Measurements from ENCODE around the gene TSSC4. TPM values are rescaled to one million over a fixed set of nuclear protein-coding genes. Genes with fewer than 3 reads are reported as not detected.

Gene TSSC4
- total RNA-seq, 1 donor, result 31.5 TPM

DNA sequence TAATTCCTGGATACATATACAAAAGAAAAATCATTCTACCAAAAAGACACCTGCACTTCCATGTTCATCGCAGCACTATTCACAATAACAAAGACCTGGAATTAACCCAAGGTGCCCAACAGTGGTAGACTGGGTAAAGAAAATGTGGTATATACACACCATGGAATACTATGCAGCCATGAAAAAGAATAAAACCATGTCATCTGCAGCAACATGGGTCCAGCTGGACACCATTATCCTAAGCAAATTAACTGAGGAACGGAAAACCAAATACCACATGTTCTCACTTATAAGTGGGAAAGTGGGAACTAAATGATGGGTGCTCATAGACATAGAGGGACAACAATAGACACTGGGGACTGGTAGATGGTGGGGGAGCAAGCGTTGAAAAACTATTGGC lies 39.3 kb downstream of the TSSC4 start:
- no peak for DNase-seq (ENCODE audit: low read depth)
- no peak overlapping the region for H3K4me3 ChIP-seq (ENCODE audit: low read depth, low read length)
- TF ChIP-seq, protein P1, sequence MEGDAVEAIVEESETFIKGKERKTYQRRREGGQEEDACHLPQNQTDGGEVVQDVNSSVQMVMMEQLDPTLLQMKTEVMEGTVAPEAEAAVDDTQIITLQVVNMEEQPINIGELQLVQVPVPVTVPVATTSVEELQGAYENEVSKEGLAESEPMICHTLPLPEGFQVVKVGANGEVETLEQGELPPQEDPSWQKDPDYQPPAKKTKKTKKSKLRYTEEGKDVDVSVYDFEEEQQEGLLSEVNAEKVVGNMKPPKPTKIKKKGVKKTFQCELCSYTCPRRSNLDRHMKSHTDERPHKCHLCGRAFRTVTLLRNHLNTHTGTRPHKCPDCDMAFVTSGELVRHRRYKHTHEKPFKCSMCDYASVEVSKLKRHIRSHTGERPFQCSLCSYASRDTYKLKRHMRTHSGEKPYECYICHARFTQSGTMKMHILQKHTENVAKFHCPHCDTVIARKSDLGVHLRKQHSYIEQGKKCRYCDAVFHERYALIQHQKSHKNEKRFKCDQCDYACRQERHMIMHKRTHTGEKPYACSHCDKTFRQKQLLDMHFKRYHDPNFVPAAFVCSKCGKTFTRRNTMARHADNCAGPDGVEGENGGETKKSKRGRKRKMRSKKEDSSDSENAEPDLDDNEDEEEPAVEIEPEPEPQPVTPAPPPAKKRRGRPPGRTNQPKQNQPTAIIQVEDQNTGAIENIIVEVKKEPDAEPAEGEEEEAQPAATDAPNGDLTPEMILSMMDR (IDR thresholded peaks at IDR 0.05; ENCODE audit: insufficient read depth, low read length), result no peak

DNA sequence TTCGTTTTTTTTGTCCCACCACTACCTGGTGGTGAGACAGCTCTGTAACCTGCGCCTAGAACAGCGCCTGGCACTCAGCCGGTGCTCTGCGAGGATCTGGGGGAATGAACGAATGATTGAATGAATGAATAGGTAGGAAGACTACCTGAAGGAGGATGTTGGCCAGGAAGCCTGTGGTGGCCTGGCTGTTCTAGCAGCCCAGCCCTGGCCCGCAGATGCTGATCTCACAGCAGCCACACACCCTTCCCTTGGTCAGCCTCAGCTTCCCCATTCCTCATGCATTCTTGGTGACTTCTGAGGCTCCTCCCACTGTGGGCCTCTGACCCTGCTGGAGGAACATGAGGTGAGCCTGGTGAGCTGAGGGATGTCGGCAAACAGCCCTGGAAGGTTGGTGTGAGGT lies 40.1 kb downstream of the TSSC4 start:
- no peak for DNase-seq (ENCODE audit: low read depth)
- TF ChIP-seq, protein P1 (IDR thresholded peaks at IDR 0.05; ENCODE audit: insufficient read depth, low read length), result no peak
- H3K4me3 ChIP-seq (ENCODE audit: low read depth, low read length), result no peak overlapping the region

DNA sequence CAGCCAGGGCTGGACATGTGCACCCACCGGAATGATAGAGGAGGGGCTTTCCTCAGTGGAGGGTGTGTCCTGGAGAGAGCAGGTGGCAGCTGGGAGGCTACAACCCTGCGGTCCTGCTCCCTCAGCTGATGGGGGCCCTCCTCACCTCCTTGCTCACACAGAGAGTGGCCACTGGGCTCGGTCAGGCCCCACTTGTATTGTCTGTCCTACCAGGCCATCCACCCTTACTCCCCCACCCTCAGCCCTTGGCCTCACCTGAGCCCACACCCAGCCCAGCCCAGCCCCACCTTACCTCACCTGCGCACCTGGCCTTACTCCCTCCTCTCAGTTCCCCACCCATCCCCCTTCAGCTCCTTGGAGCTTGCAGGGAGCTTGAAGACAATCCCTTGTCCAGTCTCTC lies 40.6 kb downstream of the TSSC4 start:
- TF ChIP-seq, protein P1 (IDR thresholded peaks at IDR 0.05; ENCODE audit: insufficient read depth, low read length), result no peak
- H3K4me3 ChIP-seq (ENCODE audit: low read depth, low read length), result no peak overlapping the region
- no peak for DNase-seq (ENCODE audit: low read depth)

DNA sequence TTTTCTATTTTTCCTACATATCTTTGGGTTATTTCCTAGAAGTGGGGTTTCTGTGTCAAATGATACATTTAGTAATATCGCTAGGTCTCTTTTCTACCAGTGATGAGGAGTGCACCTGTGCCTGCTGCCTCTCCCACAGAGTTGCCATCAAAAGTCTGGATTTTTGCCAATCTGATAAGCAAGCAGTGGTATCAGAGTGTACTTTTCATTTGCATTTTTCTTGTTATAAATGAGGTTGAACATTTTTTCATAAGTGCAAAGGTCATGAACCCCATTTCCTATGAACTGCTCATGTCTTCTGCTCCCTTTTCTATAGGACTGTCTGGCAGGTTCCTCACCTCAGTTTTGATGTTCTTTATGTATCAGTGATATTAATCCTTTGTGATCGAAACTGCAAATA lies 42.0 kb downstream of the TSSC4 start:
- TF ChIP-seq, protein P1 (IDR thresholded peaks at IDR 0.05; ENCODE audit: insufficient read depth, low read length), result no peak
- H3K4me3 ChIP-seq (ENCODE audit: low read depth, low read length), result no peak overlapping the region
- no peak for DNase-seq (ENCODE audit: low read depth)

DNA sequence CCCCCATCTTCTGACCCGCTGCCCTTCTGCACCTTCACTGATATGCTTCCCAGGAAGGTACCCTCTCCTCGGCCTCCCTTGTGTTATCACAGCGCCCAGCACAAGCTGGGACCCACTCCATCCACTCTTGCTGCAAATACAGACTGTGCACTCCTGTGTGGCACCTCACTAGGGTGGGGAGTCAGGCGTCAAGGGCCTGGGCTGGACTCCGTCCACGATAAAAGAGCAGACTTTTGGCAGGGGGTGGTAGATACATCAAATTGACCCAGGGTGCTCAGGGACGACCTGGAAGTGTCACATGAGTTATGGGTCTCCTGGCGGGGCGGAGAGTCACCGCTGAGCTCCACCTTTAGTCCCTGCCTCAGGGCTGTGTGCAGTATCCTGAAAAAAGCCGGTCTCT lies 42.9 kb downstream of the TSSC4 start:
- no peak overlapping the region for H3K4me3 ChIP-seq (ENCODE audit: low read depth, low read length)
- TF ChIP-seq, protein P1 (IDR thresholded peaks at IDR 0.05; ENCODE audit: insufficient read depth, low read length), result no peak
- no peak for DNase-seq (ENCODE audit: low read depth)

DNA sequence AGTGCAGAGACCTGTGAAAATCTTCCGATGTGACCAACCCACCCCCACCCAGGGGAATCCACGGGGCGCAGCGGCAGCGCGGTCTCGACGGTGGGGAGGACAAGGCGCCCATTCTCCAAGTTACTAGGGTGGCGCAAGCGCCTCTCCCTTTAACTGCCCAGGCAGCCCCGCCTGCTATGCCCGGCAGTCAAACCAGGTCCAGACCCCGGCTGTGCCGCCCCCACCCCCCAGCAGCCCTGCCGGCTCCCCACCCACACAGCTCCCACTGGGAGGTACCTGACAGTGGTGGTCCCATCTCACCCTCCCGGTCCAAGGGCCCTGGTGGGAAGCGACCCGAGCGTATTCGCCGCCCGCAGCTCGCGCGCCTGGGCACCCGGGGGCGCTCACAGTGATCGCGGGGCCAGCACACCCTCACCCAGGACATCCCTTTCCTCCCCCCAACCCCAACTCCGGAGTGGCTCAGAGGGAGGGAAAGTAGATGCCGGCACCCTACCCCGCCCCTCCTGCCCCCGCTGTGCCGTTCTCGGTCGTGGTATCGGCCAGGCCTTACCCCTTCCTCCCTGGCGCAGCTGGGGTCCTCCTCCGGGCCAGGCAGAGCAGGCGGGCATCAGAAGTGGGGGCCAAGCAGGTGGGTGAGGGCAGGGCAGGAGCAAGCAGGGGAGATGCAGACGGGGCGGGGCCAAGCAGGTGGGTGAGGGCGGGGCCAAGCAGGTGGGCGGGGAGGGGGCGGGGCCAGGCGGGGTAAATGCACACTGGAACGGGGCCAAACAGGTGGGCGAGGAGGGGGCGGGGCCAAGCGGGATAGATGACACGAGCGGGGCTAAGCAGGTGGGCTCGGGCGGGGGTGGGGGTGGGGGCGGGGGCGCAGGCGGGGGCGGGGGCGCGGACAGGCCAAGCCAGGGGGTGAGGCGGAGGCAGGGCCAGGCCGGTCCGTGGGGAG lies 43.6 kb downstream of the TSSC4 start, which contains the start of gene TRPM5:
Gene TRPM5, minus strand, starts transcription at position 634 of the 940 bp plus-strand sequence. CDS start 21,478 bp downstream, outside the sequence.
- TF ChIP-seq, protein P1 (IDR thresholded peaks at IDR 0.05; ENCODE audit: insufficient read depth, low read length), result no peak
- no peak for DNase-seq (ENCODE audit: low read depth)
- H3K4me3 ChIP-seq (ENCODE audit: low read depth, low read length), result no peak within 1 kb of the TSS
